HT-29 (cell line): Measurements from ENCODE around the gene CAMK1. TPM values are rescaled to one million over a fixed set of nuclear protein-coding genes. Genes with fewer than 3 reads are reported as not detected.
"Not testable (repeated sequence)": the region's sequence is repeated elsewhere in the genome, so short reads cannot be mapped to it uniquely, and the experiment has no call there.

ENCODE experiments used
- DNase-seq: peaks from one replicate; pipeline ENCODE4 v3.0.0-alpha.2; 2015; ENCODE audit warnings: low spot score
- total RNA-seq: library from RNA; depleted of rRNA; stranded (reverse); fragments of >200 nt; shearing (Covaris generic); gene quantifications from 2 replicates; pipeline ENCODE4 v1.2.3, GENCODE V29; 2014

The CAMK1 gene
- total RNA-seq, 1 experiment from 2014 or later = 3.2 TPM

- no peak for DNase-seq
These were observed 7.3 kb upstream of the CAMK1 start for GRCh38 chr3:9776896-9777693.

- not testable (repeated sequence) for DNase-seq
These were observed 1.3 kb upstream of the CAMK1 start for GRCh38 chr3:9771007-9771406.

- no peak for DNase-seq
These were observed 597 bp upstream of the CAMK1 start for GRCh38 chr3:9770276-9770812.

- no peak for DNase-seq
These were observed 735 bp downstream of the CAMK1 start for GRCh38 chr3:9769012-9769411.

- no peak for DNase-seq
These were observed 1.5 kb downstream of the CAMK1 start for GRCh38 chr3:9768141-9768775.

DNA sequence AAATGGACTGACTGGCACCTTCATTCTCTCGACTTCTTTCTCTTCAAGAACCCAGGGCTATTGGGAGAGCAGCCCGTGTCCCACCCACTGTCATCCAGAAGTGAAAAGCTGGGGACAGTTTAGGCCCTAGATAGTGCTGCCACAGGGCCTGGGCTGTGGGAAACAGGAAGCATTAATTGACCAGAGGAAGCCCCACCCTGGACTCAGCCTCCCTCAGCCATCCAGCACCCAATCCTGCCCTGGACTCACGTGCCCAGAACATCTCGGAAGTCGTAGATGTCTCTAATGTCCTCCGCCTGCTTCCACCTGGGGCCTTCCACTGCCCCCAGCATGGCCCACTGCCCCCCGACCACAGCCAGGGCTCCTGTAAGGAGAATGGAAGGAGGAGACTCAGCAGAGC lies 2.3 kb downstream of the CAMK1 start:
- DNase-seq = no peak

DNA sequence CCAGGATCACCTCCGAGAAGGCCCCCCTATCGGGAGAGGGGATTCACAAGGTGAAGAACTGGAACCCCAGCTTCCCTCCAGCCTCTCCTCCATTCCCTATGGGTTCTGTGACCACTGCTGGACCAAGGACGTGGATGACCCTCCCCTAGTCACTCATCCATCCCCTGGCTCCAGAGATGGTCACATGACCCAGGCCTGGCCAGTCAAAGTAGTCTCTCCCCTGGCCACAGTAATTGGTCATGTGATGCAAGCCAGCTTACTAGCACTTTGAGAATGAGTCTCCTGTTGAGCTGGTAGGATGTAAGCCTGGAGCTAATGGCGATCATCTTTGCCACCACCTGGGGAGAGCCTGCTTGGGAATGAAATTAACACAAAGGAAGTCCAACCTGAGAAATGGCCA lies 3.9 kb downstream of the CAMK1 start:
- no peak for DNase-seq

GRCh38 chr3:9762871-9763270 lies 6.9 kb downstream of the CAMK1 start:
- DNase-seq = no peak

DNA sequence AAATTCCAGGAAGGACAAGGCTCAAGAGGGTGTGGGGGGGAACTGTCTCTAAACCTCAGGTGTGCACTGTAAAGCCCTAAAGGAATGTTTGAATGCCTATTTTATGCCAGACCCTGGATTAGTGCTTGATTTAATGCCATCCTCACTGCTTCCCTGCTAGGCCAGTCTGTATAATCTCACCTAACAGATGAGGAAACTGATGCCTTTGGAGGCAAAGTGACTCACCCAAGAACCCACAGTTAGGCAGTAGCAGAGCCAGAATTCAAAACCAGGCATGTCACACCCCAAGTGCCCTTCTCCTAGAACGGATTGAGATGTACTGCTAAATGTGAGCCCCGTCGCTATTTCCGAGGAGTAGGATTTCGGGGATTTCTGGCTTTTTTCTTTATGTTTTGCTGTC lies 7.8 kb downstream of the CAMK1 start:
- DNase-seq = no peak

DNA sequence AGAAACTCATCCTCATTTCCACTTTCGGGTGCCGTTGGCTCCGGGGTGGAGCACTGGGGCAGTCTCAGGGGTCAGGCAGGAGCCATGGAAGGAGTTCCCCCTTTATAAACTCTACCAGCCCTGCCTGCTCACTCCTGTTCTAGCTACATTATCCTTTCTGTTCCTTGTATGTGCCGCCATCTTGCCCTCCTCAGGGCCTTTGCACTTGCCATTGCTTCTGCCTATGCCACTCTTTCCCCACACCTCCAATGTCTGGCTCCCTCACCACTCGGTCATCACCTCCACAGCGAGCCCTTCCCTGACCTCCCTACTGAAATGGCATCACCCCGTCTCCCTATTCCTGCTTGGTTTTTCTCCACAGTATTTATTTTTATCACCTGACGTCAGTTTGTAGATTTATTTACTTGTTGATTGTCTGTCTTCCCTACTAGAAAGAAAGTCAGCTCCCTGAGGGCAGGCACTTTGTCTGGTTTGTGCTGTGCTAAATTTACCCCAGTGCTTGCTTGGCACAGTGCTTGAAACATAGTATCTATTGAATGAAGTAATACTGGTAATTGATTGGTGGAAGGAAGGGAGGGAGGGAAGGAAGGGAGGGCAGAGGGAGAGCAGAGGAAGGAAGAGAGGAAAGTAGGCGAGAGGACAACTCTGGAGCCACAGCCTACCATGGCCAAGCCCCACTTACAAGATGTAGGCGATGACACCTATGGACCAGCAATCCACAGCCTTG lies 8.8 kb downstream of the CAMK1 start:
- no peak for DNase-seq

DNA sequence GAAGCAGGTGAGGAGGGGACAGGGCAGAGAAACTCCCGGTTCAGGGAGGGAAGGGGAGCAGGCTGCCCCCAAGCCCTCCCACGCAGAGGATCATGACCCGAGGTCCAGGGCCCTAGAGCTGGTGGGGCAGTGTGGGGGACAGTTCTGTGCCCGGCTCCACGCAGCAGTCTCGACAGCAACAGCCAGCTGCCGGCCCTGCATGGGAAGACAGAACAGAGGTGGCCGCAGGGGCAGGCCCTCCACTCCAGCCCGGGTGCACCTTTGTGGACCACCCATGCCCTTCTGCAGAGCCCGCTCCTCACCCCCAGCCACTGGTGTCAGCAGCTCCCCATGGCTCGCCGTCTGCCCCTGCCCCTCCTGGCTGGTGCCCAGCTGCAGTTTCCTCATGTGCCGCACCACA lies 12.3 kb downstream of the CAMK1 start:
- DNase-seq = no peak

DNA sequence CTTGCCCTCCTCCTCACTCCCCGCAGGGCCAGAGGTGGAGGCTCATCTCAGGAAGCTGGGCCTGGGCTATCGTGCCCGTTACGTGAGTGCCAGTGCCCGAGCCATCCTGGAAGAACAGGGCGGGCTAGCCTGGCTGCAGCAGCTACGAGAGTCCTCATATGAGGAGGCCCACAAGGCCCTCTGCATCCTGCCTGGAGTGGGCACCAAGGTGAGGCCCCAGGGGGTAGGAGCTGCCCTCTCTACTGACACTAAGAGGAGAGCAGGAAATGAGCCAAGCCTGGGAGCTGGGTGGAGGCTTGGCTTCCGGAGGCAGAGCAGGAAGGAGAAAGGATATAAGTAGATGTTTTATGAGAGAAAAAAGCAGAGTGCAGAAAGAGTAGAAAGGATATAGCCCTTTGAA lies 15.1 kb downstream of the CAMK1 start:
- no peak for DNase-seq

DNA sequence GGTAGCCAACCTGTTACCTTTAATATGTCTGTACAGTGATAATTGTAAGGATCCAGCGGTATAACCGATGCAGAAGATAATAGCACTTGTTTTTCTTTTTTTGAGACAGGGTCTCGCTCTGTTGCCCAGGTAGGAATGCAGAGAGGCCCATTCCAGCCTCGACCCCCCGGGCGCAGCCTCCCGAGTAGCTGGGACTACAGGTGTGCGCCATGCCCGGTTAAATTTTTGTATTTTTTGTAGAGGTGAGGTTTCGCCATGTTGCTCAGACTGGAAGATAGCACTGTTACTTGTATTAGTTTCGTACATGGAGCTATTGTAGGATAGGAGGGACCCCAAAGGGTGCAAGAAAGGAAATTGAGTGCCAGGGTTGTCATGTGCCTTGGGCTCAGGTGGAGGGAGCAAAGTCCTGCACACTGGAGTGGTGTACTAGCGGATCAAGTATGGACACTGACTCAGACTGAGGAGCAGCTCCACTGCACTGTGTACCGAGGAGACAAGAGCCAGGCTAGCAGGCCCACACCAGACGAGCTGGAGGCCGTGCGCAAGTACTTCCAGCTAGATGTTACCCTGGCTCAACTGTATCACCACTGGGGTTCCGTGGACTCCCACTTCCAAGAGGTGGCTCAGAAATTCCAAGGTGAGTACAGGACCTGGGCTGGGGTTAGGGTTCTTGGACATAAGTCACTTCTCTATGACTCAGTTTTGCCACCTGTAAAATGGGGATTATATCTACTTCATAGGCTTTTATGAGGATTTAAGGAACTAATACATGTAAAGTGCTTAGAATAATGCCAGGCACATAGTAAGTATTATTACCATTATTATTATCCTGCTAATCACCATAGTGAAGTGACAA lies 19.0 kb downstream of the CAMK1 start:
- DNase-seq = peak; percentile 15

DNA sequence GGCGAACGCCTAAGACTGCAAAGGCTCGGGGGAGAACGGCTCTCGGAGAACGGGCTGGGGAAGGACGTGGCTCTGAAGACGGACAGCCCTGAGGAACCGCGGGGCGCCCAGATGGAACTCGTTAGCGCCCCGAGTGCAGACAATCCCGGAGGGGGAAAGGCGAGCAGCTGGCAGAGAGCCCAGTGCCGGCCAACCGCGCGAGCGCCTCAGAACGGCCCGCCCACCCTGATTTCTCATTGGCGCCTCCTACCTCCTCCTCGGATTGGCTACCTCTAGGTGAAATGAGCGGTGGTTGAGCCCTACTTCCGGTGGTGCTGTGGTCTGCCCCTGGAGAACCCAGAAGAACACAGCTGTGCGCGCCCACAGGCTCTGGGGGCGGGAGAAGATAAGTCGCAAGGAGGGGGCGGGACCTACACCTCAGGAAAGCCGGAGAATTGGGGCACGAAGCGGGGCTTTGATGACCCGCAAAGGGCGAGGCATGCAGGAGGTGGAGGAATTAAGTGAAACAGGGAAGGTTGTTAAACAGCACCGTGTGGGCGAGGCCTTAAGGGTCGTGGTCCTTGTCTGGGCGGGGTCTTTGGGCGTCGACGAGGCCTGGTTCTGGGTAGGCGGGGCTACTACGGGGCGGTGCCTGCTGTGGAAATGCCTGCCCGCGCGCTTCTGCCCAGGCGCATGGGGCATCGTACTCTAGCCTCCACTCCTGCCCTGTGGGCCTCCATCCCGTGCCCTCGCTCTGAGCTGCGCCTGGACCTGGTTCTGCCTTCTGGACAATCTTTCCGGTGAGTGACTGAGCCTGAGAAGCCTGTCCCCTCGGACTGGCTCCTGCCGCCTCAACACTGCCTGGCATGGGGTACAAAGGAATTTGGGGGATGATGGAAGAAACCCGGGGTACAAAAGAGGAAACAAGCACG lies 19.8 kb downstream of the CAMK1 start, which contains the start of gene OGG1:
Gene OGG1 (plus strand): TSS at position 308 of the 911 bp plus-strand sequence. CDS start 335 bp downstream, at position 643.
- peak; percentile 96 for DNase-seq

- no peak for DNase-seq
These were observed 20.5 kb downstream of the CAMK1 start for GRCh38 chr3:9749296-9749644.

DNA sequence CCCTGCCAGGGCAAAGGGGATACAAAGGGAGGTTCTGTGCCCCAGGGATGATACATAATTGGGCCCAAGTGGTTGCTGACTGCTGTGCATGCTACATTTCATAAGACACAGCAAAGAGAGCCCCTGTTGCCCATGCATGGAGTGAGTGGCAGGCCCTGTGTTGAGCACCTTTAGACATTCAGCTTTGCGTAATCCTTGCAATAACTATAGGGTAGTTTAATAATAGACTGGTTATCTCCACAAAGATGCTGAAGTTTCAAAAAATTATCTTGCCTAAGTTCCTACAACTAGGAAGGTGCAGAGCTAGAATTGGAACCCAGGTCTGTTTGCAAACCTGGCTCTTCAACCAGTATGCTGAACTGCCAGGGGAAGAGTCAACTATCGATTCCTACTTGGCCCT lies 21.7 kb downstream of the CAMK1 start:
- no peak for DNase-seq

GRCh38 chr3:9747267-9747666 lies 22.5 kb downstream of the CAMK1 start:
- no peak for DNase-seq

- DNase-seq = no peak
These were observed 23.4 kb downstream of the CAMK1 start for GRCh38 chr3:9746330-9746729.

DNA sequence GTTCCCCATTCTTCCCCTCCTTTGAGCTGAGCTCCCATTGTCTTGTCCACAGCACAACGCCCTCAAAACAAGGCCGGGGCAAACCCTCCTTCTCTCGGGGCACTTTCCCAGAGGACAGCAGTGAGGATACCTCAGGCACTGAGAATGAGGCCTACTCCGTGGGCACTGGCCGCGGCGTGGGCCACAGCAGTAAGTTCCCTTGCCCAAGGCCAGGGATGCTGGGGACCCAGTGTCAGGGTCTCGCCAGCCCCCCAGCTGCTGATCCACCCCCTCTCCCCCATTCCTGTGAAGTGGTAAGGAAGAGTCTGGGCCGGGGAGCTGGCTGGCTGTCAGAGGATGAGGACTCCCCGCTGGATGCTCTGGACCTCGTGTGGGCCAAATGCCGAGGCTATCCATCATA lies 24.2 kb downstream of the CAMK1 start:
- DNase-seq = no peak

DNA sequence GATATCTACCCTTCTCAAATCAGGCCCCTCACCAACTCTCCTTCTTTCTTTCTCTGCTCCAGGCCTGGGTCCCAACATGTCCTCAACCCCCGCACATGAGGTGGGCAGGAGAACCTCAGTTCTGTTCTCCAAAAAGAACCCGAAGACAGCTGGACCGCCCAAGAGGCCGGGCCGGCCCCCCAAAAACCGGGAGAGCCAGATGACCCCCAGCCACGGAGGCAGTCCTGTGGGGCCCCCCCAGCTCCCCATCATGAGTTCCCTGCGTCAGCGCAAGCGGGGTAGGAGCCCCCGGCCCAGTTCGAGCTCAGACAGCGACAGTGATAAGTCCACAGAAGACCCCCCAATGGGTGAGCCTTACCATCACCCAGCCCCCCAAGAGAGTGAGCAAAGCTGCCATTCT lies 25.6 kb downstream of the CAMK1 start:
- no peak for DNase-seq
